Loucy (cell line): ENCODE results near the gene HEATR5A.
"Not testable (repeated sequence)": the region's sequence is repeated elsewhere in the genome, so short reads cannot be mapped to it uniquely, and the experiment has no call there.

Experiments used
- H2AFZ ChIP-seq: fragments of 200-600 bp; sonication (generic); 2 replicates; pipeline ENCODE4 v1.6.0; 2016; ENCODE audit warnings: antibody characterized with exemption, mild to moderate bottlenecking, low read length, moderate library complexity
- H3F3A ChIP-seq: fragments of 200-600 bp; 2 replicates; pipeline ENCODE4 v1.6.0; 2016; ENCODE audit warnings: antibody characterized with exemption, low read depth, mild to moderate bottlenecking
- H3K27me3 ChIP-seq: fragments of 200-600 bp; sonication (generic); 2 replicates; pipeline ENCODE4 v1.6.1; 2014; ENCODE audit warnings: low read length, mild to moderate bottlenecking; ENCODE audit not compliant: insufficient read depth, poor library complexity, severe bottlenecking
- H3K36me3 ChIP-seq: fragments of 200-600 bp; sonication (generic); 2 replicates; pipeline ENCODE4 v1.6.1; 2016; ENCODE audit warnings: low read length; ENCODE audit not compliant: insufficient read depth
- H3K4me1 ChIP-seq: fragments of 200-600 bp; sonication (generic); 2 replicates; pipeline ENCODE4 v1.5.1; 2014; ENCODE audit warnings: low read length, mild to moderate bottlenecking; ENCODE audit not compliant: insufficient read depth, poor library complexity, severe bottlenecking
- H3K4me2 ChIP-seq: fragments of 200-600 bp; sonication (generic); 2 replicates; pipeline ENCODE4 v1.6.0; 2014; ENCODE audit warnings: antibody characterized with exemption, low read length, low read depth, mild to moderate bottlenecking; ENCODE audit not compliant: poor library complexity, severe bottlenecking
- H3K4me3 ChIP-seq: fragments of 200-600 bp; sonication (generic); 2 replicates; pipeline ENCODE4 v1.5.1; 2014; ENCODE audit warnings: low read length, mild to moderate bottlenecking, mixed read lengths; ENCODE audit not compliant: poor library complexity, severe bottlenecking
- H3K79me2 ChIP-seq: fragments of 200-600 bp; sonication (generic); 2 replicates; pipeline ENCODE4 v1.6.1; 2014; ENCODE audit warnings: low read length; ENCODE audit not compliant: insufficient read depth
- H3K9ac ChIP-seq: fragments of 200-600 bp; sonication (generic); 2 replicates; pipeline ENCODE4 v1.6.0; 2014; ENCODE audit warnings: mild to moderate bottlenecking, low read depth, low read length, moderate library complexity; ENCODE audit not compliant: poor library complexity, severe bottlenecking
- H3K9me2 ChIP-seq: fragments of 200-600 bp; sonication (generic); replicated peaks from 2 replicates; pipeline ENCODE4 v1.6.1; 2016; ENCODE audit warnings: low read depth, low read length, mixed read lengths
- H3K9me3 ChIP-seq: fragments of 200-600 bp; sonication (generic); 2 replicates; pipeline ENCODE4 v1.6.1; 2014; ENCODE audit warnings: mild to moderate bottlenecking, antibody characterized with exemption, low read length, low read depth; ENCODE audit not compliant: insufficient read depth
- H4K20me1 ChIP-seq: fragments of 200-600 bp; sonication (generic); 2 replicates; pipeline ENCODE4 v1.6.0; 2014; ENCODE audit warnings: antibody characterized with exemption, low read length, mild to moderate bottlenecking; ENCODE audit not compliant: insufficient read depth, poor library complexity, severe bottlenecking
- CTCF ChIP-seq: fragments of 200-600 bp; sonication (generic); conservative IDR thresholded peaks from 2 replicates; pipeline ENCODE4 v1.5.1; 2014; ENCODE audit warnings: mild to moderate bottlenecking, antibody characterized with exemption, low read length
- EZH2phosphoT487 ChIP-seq: fragments of 200-600 bp; IDR thresholded peaks from 2 replicates; pipeline ENCODE4 v1.6.1; 2018; ENCODE audit warnings: antibody characterized with exemption, mild to moderate bottlenecking, moderate library complexity, borderline replicate concordance

The HEATR5A gene

GRCh38 chr14:31244626-31245025 is 175.7 kb downstream of the HEATR5A start:
- Histone ChIP-seq H3K9me3 (no peaks in the 10 kb centered on the region), H3K4me2 (no peak overlapping the region), H3K36me3 (no peaks in the 10 kb centered on the region), H3K79me2 (no peaks in the 10 kb centered on the region), H3K4me3 (no peak overlapping the region), H2AFZ (0 out of 2 replicates have a peak overlapping the region, but pooled peaks have one; percentile 19), H3K27me3 (no peaks in the 10 kb centered on the region), H4K20me1 (no peaks in the 10 kb centered on the region), H3K9me2 (no peaks in the 10 kb centered on the region), H3K9ac (no peak overlapping the region), H3F3A (no peaks in the 10 kb centered on the region), H3K4me1 (peaks cover 9% of the 10 kb centered on the region)
- TF ChIP-seq EZH2phosphoT487, result no peak
- TF ChIP-seq CTCF, result no peak

- TF ChIP-seq CTCF, result no peak
- no peak for TF ChIP-seq EZH2phosphoT487
- no peaks in the 10 kb centered on the region for H3K9me2 ChIP-seq
- H3K9me3 ChIP-seq, result no peaks in the 10 kb centered on the region
- no peaks in the 10 kb centered on the region for H3K79me2 ChIP-seq
- no peaks in the 10 kb centered on the region for H3K27me3 ChIP-seq
- peaks cover 9% of the 10 kb centered on the region for H3K4me1 ChIP-seq
- no peak overlapping the region for H3K4me2 ChIP-seq
- no peaks in the 10 kb centered on the region for H4K20me1 ChIP-seq
- H3K4me3 ChIP-seq, result no peak overlapping the region
- H3K9ac ChIP-seq, result no peak overlapping the region
- H3F3A ChIP-seq, result no peaks in the 10 kb centered on the region
- H2AFZ ChIP-seq, result no peak overlapping the region
- H3K36me3 ChIP-seq, result no peaks in the 10 kb centered on the region
Measured at GRCh38 chr14:31243860-31244259, 176.5 kb downstream of the HEATR5A start.

DNA sequence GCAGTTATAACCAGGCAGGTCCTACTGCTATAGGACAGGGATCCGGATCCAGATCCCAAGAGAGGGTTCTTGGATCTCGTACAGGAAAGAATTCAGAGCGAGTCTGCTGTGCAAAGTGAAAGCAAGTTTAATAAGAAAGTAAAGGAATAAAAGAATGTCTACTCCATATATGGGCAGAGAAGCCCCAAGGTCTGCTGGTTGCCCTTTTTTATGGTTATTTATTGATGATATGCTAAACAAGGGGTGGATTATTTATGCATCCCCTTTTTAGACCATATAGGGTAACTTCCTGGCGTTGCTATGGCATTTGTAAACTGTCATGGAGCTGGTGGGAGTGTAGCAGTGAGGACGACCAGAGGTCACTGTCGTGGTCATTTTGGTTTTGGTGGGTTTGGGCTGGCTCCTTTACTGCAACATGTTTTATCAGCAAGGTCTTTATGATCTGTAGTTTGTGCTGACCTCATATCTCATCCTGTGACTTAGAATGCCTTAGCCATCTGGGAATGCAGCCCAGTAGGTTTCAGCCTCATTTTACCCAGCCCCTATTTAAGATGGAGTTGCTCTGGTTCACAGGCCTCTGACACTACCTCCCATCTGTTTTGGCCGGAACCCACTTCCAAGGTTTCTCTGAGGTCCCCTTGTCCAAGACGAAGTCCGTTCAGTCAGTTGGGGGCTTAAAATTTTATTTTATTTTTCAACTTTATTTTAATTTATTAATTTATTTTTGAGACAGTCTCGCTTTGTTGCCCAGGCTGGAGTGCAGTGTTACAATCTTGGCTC is 178.0 kb downstream of the HEATR5A start:
- not testable (repeated sequence) for H2AFZ ChIP-seq, H3K79me2 ChIP-seq, H4K20me1 ChIP-seq, H3K36me3 ChIP-seq, H3K4me3 ChIP-seq, H3K27me3 ChIP-seq, H3K9me2 ChIP-seq, H3F3A ChIP-seq, H3K9ac ChIP-seq, H3K9me3 ChIP-seq, H3K4me1 ChIP-seq
- peak overlapping the region; percentile 50 for H3K4me2 ChIP-seq
